ENCODE results near the gene D2HGDH. TPM values are rescaled to one million over a fixed set of nuclear protein-coding genes. Genes with fewer than 3 reads are reported as not detected.

Gene D2HGDH
- total RNA-seq, 1 experiment from 2014 or later = 30.7 TPM

GRCh38 chr2:241813644-241814392 lies 79.4 kb downstream of the D2HGDH start:
- no peaks in the 10 kb centered on the region for H3K36me3 ChIP-seq (ENCODE audit: insufficient read depth, low read length, poor library complexity, severe bottlenecking)
- H3K4me3 ChIP-seq (ENCODE audit: low read depth, low read length, poor library complexity, severe bottlenecking) = no peak overlapping the region
- H3K4me1 ChIP-seq (ENCODE audit: insufficient read depth, low read length, poor library complexity, severe bottlenecking) = peaks cover 75% of the 10 kb centered on the region
- DNase-seq (ENCODE audit: low spot score) = peak; percentile 86
- intact Hi-C loops (cut with micrococcal nuclease; ENCODE audit: unreplicated experiment) = loop anchor here (5.0 kb wide), 1 partner anchor 48 kb away; no protein-coding TSS in a partner anchor
- no peak for TF ChIP-seq EZH2 (IDR thresholded peaks at IDR 0.05; ENCODE audit: borderline replicate concordance, low read depth, low read length, poor library complexity, severe bottlenecking)
- TF ChIP-seq, protein P1, sequence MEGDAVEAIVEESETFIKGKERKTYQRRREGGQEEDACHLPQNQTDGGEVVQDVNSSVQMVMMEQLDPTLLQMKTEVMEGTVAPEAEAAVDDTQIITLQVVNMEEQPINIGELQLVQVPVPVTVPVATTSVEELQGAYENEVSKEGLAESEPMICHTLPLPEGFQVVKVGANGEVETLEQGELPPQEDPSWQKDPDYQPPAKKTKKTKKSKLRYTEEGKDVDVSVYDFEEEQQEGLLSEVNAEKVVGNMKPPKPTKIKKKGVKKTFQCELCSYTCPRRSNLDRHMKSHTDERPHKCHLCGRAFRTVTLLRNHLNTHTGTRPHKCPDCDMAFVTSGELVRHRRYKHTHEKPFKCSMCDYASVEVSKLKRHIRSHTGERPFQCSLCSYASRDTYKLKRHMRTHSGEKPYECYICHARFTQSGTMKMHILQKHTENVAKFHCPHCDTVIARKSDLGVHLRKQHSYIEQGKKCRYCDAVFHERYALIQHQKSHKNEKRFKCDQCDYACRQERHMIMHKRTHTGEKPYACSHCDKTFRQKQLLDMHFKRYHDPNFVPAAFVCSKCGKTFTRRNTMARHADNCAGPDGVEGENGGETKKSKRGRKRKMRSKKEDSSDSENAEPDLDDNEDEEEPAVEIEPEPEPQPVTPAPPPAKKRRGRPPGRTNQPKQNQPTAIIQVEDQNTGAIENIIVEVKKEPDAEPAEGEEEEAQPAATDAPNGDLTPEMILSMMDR (conservative IDR thresholded peaks at IDR 0.05; ENCODE audit: low read depth, low read length) = no peak
- no peaks in the 10 kb centered on the region for H3K9me3 ChIP-seq (ENCODE audit: low read depth, low read length, poor library complexity, severe bottlenecking)
- TSS peak; percentile 18 for BruUV-seq (replicated peaks)
- H3K27ac ChIP-seq (ENCODE audit: low read depth, low read length, poor library complexity, severe bottlenecking) = peak overlapping the region; percentile 100
- H3K27me3 ChIP-seq (replicated peaks; ENCODE audit: insufficient read depth, low read depth, low read length, poor library complexity) = no peaks in the 10 kb centered on the region
- ChIA-PET CTCF (no interaction called here), POLR2A (ENCODE audit: low non-redundant PET) (interaction anchor here (0.5 to 0.7 kb wide), 2 partner anchors 10 to 21 kb away, joined by 9 to 10 read pairs; no protein-coding TSS in a partner anchor)

DNA sequence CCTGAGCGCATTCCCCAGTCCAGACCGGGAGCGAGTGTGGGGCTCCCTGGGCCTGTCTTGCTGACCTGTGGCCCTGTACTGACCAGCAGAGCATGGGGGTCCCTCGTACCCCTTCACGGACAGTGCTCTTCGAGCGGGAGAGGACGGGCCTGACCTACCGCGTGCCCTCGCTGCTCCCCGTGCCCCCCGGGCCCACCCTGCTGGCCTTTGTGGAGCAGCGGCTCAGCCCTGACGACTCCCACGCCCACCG lies 79.9 kb downstream of the D2HGDH start:
- CTCF ChIA-PET = no interaction called here
- intact Hi-C loops (cut with micrococcal nuclease; ENCODE audit: unreplicated experiment) = loop anchor here (5.0 kb wide), 1 partner anchor 48 kb away; no protein-coding TSS in a partner anchor
- Histone ChIP-seq H3K27ac (ENCODE audit: low read depth, low read length, poor library complexity, severe bottlenecking) (peak overlapping the region; percentile 100), H3K27me3 (replicated peaks; ENCODE audit: insufficient read depth, low read depth, low read length, poor library complexity) (no peaks in the 10 kb centered on the region), H3K9me3 (ENCODE audit: low read depth, low read length, poor library complexity, severe bottlenecking) (no peaks in the 10 kb centered on the region), H3K36me3 (ENCODE audit: insufficient read depth, low read length, poor library complexity, severe bottlenecking) (no peaks in the 10 kb centered on the region), H3K4me3 (ENCODE audit: low read depth, low read length, poor library complexity, severe bottlenecking) (no peak overlapping the region), H3K4me1 (ENCODE audit: insufficient read depth, low read length, poor library complexity, severe bottlenecking) (peaks cover 70% of the 10 kb centered on the region)
- DNase-seq (ENCODE audit: low spot score) = no peak
- POLR2A ChIA-PET (ENCODE audit: low non-redundant PET) = interaction anchor here (0.7 kb wide), 1 partner anchor 11 kb away, joined by 10 read pairs; no protein-coding TSS in a partner anchor
- TF ChIP-seq, protein P1 (conservative IDR thresholded peaks at IDR 0.05; ENCODE audit: low read depth, low read length) = no peak
- no peak for TF ChIP-seq EZH2 (IDR thresholded peaks at IDR 0.05; ENCODE audit: borderline replicate concordance, low read depth, low read length, poor library complexity, severe bottlenecking)
- BruUV-seq (replicated peaks) = no TSS peak

DNA sequence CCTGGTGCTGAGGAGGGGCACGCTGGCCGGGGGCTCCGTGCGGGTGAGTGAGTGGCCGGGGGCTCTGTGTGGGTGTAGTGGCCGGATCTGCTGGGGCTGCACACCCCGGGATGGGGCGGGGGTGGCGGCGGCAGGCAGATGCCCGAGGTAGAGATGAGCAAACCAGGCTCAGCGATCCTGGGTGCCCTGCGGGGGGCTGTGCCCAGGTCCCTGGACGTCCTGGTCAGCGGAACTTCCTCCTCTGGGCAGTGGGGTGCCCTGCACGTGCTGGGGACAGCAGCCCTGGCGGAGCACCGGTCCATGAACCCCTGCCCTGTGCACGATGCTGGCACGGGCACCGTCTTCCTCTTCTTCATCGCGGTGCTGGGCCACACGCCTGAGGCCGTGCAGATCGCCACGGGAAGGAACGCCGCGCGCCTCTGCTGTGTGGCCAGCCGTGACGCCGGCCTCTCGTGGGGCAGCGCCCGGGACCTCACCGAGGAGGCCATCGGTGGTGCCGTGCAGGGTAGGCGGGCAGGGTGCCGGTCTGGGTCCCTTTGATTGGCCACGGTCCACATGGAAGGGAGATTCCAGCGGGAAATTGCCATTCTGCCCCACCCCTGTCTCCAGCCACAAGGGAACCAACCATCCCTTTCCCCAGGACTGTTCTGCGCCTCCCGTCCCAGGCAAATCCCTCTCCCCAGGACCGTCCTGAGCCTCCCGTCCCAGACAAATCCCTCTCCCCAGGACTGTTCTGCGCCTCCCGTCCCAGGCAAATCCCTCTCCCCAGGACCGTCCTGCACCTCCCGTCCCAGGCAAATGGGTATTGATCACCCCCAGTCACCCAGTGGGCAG lies 80.4 kb downstream of the D2HGDH start:
- Histone ChIP-seq H3K36me3 (ENCODE audit: insufficient read depth, low read length, poor library complexity, severe bottlenecking) (no peaks in the 10 kb centered on the region), H3K4me3 (ENCODE audit: low read depth, low read length, poor library complexity, severe bottlenecking) (no peak overlapping the region), H3K27ac (ENCODE audit: low read depth, low read length, poor library complexity, severe bottlenecking) (peak overlapping the region; percentile 100), H3K27me3 (replicated peaks; ENCODE audit: insufficient read depth, low read depth, low read length, poor library complexity) (no peaks in the 10 kb centered on the region), H3K9me3 (ENCODE audit: low read depth, low read length, poor library complexity, severe bottlenecking) (no peaks in the 10 kb centered on the region), H3K4me1 (ENCODE audit: insufficient read depth, low read length, poor library complexity, severe bottlenecking) (peaks cover 64% of the 10 kb centered on the region)
- no peak for TF ChIP-seq EZH2 (IDR thresholded peaks at IDR 0.05; ENCODE audit: borderline replicate concordance, low read depth, low read length, poor library complexity, severe bottlenecking)
- TF ChIP-seq, protein P1 (conservative IDR thresholded peaks at IDR 0.05; ENCODE audit: low read depth, low read length) = no peak
- DNase-seq (ENCODE audit: low spot score) = no peak
- POLR2A ChIA-PET (ENCODE audit: low non-redundant PET) = no interaction called here
- intact Hi-C loops (cut with micrococcal nuclease; ENCODE audit: unreplicated experiment) = loop anchor here (5.0 kb wide), 1 partner anchor 47 kb away; no protein-coding TSS in a partner anchor
- no TSS peak for BruUV-seq (replicated peaks)
- CTCF ChIA-PET = no interaction called here
